Measurements from ENCODE around the gene BACE1-AS.
A peak's percentile ranks its signal among the peaks of the same experiment; 100 is the strongest.

Gene BACE1-AS

GRCh38 chr11:117279711-117280376 lies 11.3 kb upstream of the BACE1-AS start:
- H3K9ac ChIP-seq (ENCODE audit: low read depth, low read length): no peak overlapping the region
- peaks cover 14% of the 10 kb centered on the region; the same call in 1 of the 2 replicates for H3K4me1 ChIP-seq (ENCODE audit: insufficient read depth, low read length)
- H3K36me3 ChIP-seq (ENCODE audit: insufficient read depth, low read length): no peaks in the 10 kb centered on the region; the same call in 1 of the 2 replicates
- H3K9me3 ChIP-seq (ENCODE audit: control insufficient read depth, insufficient read depth, low read length): no peaks in the 10 kb centered on the region

- Histone ChIP-seq H3K36me3 (ENCODE audit: insufficient read depth, low read length) (no peaks in the 10 kb centered on the region; the same call in none of the 2 replicates), H3K9me3 (ENCODE audit: control insufficient read depth, insufficient read depth, low read length) (no peaks in the 10 kb centered on the region), H3K4me1 (ENCODE audit: insufficient read depth, low read length) (peaks cover 14% of the 10 kb centered on the region; the same call in 1 of the 2 replicates), H3K9ac (ENCODE audit: low read depth, low read length) (no peak overlapping the region)
These were observed 10.0 kb upstream of the BACE1-AS start for GRCh38 chr11:117281159-117281558.

DNA sequence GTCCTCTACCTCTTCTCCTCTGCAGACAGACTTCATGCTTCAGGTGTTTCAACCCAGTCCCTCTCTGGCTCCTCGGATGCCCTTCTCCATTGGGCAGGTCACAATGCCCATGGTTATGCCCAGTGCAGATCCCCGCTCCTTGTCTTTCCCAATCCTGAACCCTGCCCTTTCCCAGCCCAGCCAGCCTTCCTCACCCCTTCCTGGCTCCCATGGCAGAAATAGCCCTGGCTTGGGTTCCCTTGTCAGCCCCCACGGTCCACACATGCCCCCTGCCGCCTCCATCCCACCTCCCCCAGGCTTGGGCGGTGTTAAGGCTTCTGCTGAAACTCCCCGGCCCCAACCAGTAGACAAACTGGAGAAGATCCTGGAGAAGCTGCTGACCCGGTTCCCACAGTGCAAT lies 9.3 kb upstream of the BACE1-AS start:
- Histone ChIP-seq H3K4me1 (ENCODE audit: insufficient read depth, low read length) (peaks cover 14% of the 10 kb centered on the region; the same call in 1 of the 2 replicates), H3K36me3 (ENCODE audit: insufficient read depth, low read length) (no peaks in the 10 kb centered on the region; the same call in none of the 2 replicates), H3K9ac (ENCODE audit: low read depth, low read length) (no peak overlapping the region), H3K9me3 (ENCODE audit: control insufficient read depth, insufficient read depth, low read length) (no peaks in the 10 kb centered on the region)

DNA sequence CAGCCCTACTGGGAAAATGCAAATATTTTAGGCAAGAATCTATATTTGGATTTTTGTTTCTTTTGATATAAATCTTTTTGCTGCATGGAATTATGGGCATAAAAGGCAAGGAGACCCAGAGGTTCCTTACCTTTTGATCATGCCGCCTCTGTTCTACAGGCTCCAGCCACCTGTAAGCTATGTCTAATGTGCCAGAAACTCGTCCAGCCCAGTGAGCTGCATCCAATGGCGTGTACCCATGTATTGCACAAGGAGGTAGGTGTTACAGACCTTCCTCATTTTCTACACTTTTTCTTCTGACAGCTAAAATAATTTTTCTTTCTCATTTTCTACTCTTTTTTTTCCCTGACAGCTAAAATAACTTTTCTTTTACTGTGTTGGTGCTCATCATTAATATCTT lies 8.2 kb upstream of the BACE1-AS start:
- Histone ChIP-seq H3K9me3 (ENCODE audit: control insufficient read depth, insufficient read depth, low read length) (no peaks in the 10 kb centered on the region), H3K4me1 (ENCODE audit: insufficient read depth, low read length) (peaks cover 14% of the 10 kb centered on the region; the same call in 1 of the 2 replicates), H3K9ac (ENCODE audit: low read depth, low read length) (no peak overlapping the region), H3K36me3 (ENCODE audit: insufficient read depth, low read length) (peaks cover 3% of the 10 kb centered on the region)

DNA sequence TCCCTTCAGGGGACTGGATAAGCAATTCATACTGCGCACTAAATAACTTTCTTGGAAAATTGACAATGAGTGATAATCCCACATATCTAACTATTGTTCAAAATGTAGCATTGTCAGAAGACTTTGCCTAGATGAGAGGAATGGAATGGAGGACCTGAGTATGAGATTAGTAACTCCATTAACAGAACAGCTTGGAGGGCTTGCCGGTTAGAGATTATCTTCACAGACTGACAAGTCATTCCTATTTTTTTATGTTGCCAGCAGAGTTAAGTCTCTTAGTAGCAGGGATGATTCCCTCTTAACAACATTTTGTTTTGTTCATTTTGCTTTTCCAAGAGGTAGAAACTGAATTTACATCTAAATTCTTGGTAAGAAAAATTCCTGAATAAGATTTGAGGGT lies 7.1 kb upstream of the BACE1-AS start:
- no peak overlapping the region for H3K9ac ChIP-seq (ENCODE audit: low read depth, low read length)
- no peaks in the 10 kb centered on the region for H3K9me3 ChIP-seq (ENCODE audit: control insufficient read depth, insufficient read depth, low read length)
- peaks cover 4% of the 10 kb centered on the region for H3K36me3 ChIP-seq (ENCODE audit: insufficient read depth, low read length)
- H3K4me1 ChIP-seq (ENCODE audit: insufficient read depth, low read length): peaks cover 11% of the 10 kb centered on the region; the same call in 1 of the 2 replicates

DNA sequence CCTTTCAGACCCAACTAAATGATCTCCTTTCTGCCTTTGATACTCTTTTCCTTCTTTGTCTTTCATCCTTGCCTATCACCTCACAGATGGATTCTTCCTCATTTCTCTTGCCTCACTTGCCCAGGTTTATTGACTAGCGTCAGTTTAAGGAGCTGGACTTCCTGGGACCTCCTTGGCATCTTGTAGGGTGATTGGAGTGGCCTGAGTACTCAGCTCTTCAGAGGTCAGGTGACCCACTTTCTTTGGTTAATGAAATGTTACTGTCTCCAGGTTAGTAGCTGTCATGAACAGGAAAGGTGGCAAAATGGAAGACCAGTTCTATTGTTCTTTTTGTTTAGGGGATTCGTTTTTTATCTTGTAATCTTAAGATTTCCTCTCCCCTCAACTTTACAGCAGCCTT lies 4.6 kb upstream of the BACE1-AS start:
- H3K9ac ChIP-seq (ENCODE audit: low read depth, low read length): no peak overlapping the region
- H3K9me3 ChIP-seq (ENCODE audit: control insufficient read depth, insufficient read depth, low read length): no peaks in the 10 kb centered on the region
- H3K36me3 ChIP-seq (ENCODE audit: insufficient read depth, low read length): peaks cover 10% of the 10 kb centered on the region
- H3K4me1 ChIP-seq (ENCODE audit: insufficient read depth, low read length): peaks cover 1% of the 10 kb centered on the region; the same call in 1 of the 2 replicates

GRCh38 chr11:117287668-117288067 lies 3.5 kb upstream of the BACE1-AS start:
- Histone ChIP-seq H3K9ac (ENCODE audit: low read depth, low read length) (no peak overlapping the region), H3K4me1 (ENCODE audit: insufficient read depth, low read length) (no peaks in the 10 kb centered on the region), H3K36me3 (ENCODE audit: insufficient read depth, low read length) (peaks cover 10% of the 10 kb centered on the region), H3K9me3 (ENCODE audit: control insufficient read depth, insufficient read depth, low read length) (no peaks in the 10 kb centered on the region)

GRCh38 chr11:117289795-117290194 lies 1.4 kb upstream of the BACE1-AS start:
- H3K4me1 ChIP-seq (ENCODE audit: insufficient read depth, low read length): no peaks in the 10 kb centered on the region
- H3K36me3 ChIP-seq (ENCODE audit: insufficient read depth, low read length): peaks cover 13% of the 10 kb centered on the region
- H3K9me3 ChIP-seq (ENCODE audit: control insufficient read depth, insufficient read depth, low read length): no peaks in the 10 kb centered on the region
- no peak overlapping the region for H3K9ac ChIP-seq (ENCODE audit: low read depth, low read length)

- Histone ChIP-seq H3K4me1 (ENCODE audit: insufficient read depth, low read length) (no peaks in the 10 kb centered on the region), H3K36me3 (ENCODE audit: insufficient read depth, low read length) (peaks cover 13% of the 10 kb centered on the region), H3K9ac (ENCODE audit: low read depth, low read length) (no peak overlapping the region), H3K9me3 (ENCODE audit: control insufficient read depth, insufficient read depth, low read length) (no peaks in the 10 kb centered on the region)
These were observed 1.5 kb downstream of the BACE1-AS start for GRCh38 chr11:117292616-117293015.

DNA sequence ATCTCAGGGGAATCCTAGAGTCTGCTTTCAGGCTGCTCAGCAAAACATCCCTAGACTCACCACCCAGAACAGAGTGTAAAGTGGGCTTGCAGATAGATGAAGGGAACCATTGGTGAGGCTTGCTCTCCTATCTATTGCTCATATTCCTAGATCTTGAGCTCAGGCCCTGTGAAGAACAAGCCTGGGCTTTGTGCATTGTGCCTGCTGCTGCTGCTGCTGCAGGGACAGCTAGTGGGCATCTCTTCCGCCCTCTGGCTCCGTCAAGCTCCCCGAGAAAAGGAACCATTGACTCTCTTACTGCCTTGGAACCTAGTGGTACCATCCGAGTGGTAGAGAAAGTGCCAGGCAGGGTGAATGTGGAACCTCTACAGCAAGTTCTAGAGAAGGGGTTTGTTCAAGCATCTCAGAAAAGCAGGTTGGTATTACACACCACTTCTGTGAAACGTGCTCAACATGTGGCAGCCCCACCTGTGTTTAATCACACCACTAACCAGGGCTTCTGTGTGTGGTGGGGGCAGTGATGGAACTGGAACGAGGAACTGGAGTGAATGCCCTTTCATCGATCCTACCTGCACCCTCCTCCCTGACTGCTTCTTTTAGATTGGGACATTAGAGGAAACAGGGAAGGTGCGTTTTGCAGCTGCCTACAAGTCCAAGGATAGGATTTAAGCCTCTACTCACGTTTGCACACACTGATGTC lies 4.4 kb downstream of the BACE1-AS start:
- Histone ChIP-seq H3K36me3 (ENCODE audit: insufficient read depth, low read length) (peaks cover 7% of the 10 kb centered on the region), H3K9ac (ENCODE audit: low read depth, low read length) (no peak overlapping the region), H3K4me1 (ENCODE audit: insufficient read depth, low read length) (peaks cover 15% of the 10 kb centered on the region), H3K9me3 (ENCODE audit: control insufficient read depth, insufficient read depth, low read length) (no peaks in the 10 kb centered on the region)

- H3K4me1 ChIP-seq (ENCODE audit: insufficient read depth, low read length): peaks cover 20% of the 10 kb centered on the region
- peaks cover 3% of the 10 kb centered on the region; the same call in 1 of the 2 replicates for H3K36me3 ChIP-seq (ENCODE audit: insufficient read depth, low read length)
- no peak overlapping the region for H3K9ac ChIP-seq (ENCODE audit: low read depth, low read length)
- H3K9me3 ChIP-seq (ENCODE audit: control insufficient read depth, insufficient read depth, low read length): no peaks in the 10 kb centered on the region
These were observed 5.7 kb downstream of the BACE1-AS start for GRCh38 chr11:117296881-117297280.

DNA sequence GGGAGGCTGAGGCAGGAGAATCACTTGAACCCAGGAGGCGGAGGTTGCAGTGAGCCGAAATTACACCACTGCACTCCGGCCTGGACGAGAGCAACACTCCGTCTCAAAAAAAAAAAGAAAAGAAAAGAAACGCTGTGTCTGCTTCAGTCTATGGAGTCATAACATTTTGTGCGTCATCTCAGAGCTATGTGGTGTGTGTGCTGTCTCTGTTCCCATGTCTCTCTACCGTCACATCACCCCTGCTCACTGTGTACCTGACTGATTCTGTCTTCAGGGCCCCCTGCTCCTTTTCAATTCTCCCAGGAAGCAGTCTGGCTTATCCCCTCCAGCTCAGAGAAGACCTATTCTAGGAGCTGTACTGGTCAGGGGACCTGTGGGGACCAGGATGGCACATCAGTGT lies 7.0 kb downstream of the BACE1-AS start:
- Histone ChIP-seq H3K4me1 (ENCODE audit: insufficient read depth, low read length) (peaks cover 24% of the 10 kb centered on the region), H3K36me3 (ENCODE audit: insufficient read depth, low read length) (peaks cover 3% of the 10 kb centered on the region; the same call in 1 of the 2 replicates), H3K9me3 (ENCODE audit: control insufficient read depth, insufficient read depth, low read length) (no peaks in the 10 kb centered on the region), H3K9ac (ENCODE audit: low read depth, low read length) (no peak overlapping the region)

DNA sequence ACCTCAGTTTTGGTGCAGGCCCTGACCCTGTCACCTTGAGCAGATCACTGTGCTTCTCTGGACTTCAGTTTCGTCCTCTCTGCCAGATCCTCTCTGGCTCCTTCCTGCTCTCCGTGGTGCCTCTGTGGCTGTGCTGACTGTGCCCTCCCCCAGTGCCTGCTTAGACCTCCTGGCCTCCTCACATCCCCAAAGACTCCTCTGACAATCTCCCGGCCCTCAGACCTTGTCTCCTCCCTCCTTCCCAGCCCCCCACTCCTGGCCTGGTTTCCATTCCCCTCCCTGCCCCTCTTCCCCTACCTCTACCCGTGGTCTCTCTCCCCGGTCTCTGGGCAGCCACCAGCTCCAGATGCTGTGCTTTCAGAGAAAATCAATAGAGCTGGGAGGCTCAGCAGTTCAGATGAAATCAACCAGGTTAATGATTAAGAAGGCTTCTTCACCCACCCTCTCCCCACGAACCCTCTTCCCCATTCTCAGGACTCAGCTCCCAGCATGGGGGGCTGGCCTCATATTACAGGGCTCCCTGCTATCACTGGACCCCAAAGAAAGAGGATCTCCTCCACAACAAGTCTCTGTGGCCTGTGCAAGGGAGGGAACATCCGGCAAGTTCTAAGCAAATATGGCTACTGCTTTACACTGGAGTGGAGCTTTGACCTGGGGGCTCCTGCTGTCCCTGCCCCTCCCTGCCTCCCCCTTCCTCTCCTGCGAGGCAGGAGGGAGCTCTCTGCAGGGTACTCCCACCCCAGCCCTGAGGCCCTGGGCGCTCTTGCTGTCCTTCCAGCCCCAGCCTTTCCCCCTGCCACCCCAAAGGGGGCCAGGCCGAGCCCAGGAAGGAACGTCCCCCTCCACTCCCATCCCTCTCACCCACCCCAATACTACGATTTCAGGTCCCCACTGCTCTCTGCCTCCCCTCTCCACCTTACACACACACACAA lies 8.5 kb downstream of the BACE1-AS start:
- H3K9ac ChIP-seq (ENCODE audit: low read depth, low read length): peak overlapping the region; percentile 34; the same call in 1 of the 2 replicates
- no peaks in the 10 kb centered on the region for H3K36me3 ChIP-seq (ENCODE audit: insufficient read depth, low read length)
- H3K9me3 ChIP-seq (ENCODE audit: control insufficient read depth, insufficient read depth, low read length): no peaks in the 10 kb centered on the region
- peaks cover 38% of the 10 kb centered on the region for H3K4me1 ChIP-seq (ENCODE audit: insufficient read depth, low read length)

- Histone ChIP-seq H3K9me3 (ENCODE audit: control insufficient read depth, insufficient read depth, low read length) (no peaks in the 10 kb centered on the region), H3K36me3 (ENCODE audit: insufficient read depth, low read length) (no peaks in the 10 kb centered on the region), H3K9ac (ENCODE audit: low read depth, low read length) (peak overlapping the region; percentile 34; the same call in 1 of the 2 replicates), H3K4me1 (ENCODE audit: insufficient read depth, low read length) (peaks cover 44% of the 10 kb centered on the region)
These were observed 9.1 kb downstream of the BACE1-AS start for GRCh38 chr11:117300283-117300663.
